PFSK-1 (cell line): Measurements from ENCODE around the gene ASIC1.

ENCODE experiments used
- FOXP2 ChIP-seq: optimal IDR thresholded peaks from 2 replicates; pipeline ENCODE3; 2011; ENCODE audit warnings: borderline replicate concordance, control low read depth, inconsistent platforms; ENCODE audit not compliant: insufficient read depth; ENCODE audit errors: extremely low read length, extremely low read depth
- TAF1 ChIP-seq: IDR thresholded peaks from 2 replicates; pipeline ENCODE4 v1.6.1; 2012; ENCODE audit warnings: low read length, control low read depth, borderline replicate concordance; ENCODE audit not compliant: insufficient read depth

DNA sequence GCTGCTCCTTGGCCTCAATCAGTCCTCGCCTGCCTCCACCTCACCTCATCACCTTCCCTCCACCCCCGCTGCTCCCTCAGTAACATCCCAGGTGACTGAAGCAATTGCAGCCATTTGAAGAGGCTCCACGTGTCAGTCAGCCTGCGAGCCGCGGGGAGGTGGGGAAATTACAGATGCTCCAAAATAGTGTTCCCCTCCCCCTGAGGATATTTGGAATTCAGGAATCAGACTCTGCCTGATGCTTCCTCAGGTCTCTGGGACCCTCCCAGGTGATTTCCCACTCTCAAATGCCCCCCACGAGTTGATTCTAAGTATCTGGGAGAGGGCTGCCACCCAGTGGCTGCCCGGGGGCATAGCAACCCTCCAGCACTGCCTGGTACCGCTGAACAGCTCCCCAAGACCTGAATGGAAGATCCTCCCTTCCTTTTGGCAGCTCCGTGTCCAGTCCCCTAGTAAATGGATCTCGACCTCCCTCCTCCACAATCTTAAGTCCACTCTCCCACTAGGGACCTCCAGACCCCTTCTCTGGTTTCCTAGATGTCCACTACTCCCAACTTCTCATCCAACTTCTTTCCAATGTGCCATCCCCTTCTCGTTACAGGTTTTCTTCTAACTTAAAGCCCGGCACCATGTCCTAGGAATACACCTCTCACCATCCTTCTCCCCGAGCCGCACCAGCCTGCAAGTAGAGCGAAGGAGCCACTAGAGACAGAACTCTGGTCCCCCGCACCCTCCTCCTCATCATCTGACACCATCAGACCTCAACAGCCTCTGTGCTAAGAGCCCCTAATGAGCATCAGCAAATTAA lies 1.4 kb upstream of the ASIC1 start:
- TF ChIP-seq FOXP2 (no peak), TAF1 (no peak)
